T-helper 9 cell (primary cell): ENCODE results near the gene GNAZ.

Source experiments
- DNase-seq: peaks from one replicate; pipeline ENCODE4 v3.0.0-alpha.2; 2020

The GNAZ gene

GRCh38 chr22:23079240-23079768 lies 9.0 kb downstream of the GNAZ start:
- no peak for DNase-seq

- DNase-seq: no peak
Observed at GRCh38 chr22:23079814-23080521, 9.6 kb downstream of the GNAZ start.

DNA sequence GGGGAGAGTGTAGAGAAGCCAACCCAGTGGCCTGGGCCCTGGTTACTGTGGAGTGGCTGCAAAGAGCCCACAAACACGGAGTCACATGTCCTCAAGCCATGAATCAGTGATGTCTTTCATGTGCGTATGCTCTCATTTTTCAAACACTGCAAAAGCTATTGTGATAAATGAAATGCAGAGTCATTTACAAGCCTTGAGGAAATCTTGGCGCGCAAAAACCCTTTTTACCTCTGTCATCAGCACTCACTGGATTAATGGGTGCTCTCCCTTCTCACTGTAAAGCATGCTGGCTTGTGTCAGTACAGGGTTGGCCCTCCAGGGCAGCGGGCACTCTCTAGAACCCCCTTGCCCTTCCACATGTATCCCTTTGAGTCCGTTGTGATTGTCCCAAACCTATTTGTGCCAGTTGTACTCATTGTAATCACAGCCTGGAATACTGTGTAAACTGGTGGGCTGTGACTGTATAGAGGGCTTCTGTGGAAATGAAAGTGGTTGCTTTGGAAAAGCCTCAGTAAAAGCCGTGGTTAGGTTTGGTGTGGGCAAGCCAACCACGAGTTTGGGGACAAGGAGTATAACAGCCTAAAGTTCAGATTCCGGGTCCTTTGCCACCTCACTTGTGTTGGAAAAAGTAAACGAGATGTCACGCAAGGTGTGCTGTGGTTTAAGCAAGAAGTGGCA lies 10.4 kb downstream of the GNAZ start:
- DNase-seq: no peak

- no peak for DNase-seq
Observed at GRCh38 chr22:23082534-23083314, 12.4 kb downstream of the GNAZ start.

DNA sequence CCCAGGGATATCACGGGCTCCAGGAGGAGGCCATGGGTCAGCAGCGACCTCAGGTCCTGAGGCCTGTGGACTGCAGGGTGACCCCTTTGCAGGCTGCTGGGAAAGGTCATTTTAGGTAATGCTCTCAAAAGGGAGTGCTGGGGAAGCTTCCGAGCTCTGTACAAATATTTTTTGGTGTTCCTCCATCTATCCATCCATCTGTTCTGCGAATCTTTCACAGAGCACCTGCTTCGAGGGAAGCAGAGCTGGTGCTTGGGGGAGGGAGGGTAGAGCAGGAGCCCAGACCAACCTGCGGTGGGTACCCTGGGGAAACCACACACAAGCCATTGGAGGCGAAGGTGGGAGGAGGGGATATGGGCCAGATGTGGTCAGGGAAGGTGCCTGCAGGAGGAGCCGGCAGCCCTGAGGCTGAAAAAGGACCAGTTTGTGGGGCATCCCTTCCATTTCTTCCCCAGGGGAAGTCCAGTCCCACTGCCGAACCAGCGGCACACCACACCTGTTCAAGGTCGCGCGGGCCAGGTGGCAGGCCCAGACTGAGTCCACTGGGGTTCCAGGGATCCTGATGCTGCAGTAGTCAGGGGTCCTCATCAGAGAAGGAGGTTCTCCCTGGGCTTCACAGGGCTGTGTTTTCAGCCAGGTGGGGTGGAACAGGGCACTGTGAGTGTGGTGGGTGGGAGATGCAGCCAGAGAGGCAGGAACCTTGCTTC lies 13.1 kb downstream of the GNAZ start:
- no peak for DNase-seq

GRCh38 chr22:23084453-23085350 lies 14.4 kb downstream of the GNAZ start:
- no peak for DNase-seq

- no peak for DNase-seq
Observed at GRCh38 chr22:23085351-23085671, 15.0 kb downstream of the GNAZ start.

- DNase-seq: no peak
Observed at GRCh38 chr22:23085785-23086184, 15.5 kb downstream of the GNAZ start.

DNA sequence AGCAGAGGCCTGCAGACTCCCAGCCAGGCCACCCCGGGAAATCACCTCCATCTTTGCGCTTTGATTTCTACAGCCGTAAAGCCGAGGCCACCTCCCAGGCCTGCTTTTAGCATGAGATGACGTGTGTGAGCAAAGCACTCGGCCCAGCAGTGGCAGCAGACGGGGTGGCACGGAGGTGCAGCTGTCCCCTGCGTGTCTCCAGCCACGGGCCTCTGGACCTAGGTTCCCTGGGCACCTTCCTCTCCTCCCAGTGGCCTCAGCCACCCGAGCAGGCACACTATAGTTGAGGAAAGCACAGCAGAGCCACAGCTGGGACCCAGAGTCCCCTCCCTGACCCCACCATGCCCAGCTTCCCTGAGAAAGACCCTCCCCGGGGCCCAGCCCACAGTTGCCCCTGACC lies 15.9 kb downstream of the GNAZ start:
- DNase-seq: no peak

- no peak for DNase-seq
Observed at GRCh38 chr22:23086787-23087186, 16.5 kb downstream of the GNAZ start.

DNA sequence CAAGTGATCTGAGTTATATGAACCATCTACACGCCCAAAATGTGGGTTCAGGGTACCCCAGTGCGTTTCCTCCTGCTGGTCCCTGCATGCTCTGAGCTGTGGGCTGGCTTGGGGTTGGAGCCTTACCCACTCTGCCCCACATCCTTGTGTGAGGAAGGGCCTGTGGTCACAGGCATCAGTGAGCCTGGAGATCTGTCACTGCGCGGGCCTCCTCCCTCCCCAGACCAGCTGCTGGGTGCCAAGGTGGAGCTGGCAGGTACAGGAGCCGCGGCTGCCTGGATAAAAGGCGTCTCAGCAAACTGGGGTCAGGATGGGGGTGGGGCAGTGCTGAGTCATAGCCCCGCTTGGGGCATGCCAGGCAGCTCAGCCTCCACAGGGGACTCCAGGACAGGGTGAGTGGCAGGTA lies 17.9 kb downstream of the GNAZ start:
- DNase-seq: no peak

- DNase-seq: no peak
Observed at GRCh38 chr22:23089010-23089409, 18.7 kb downstream of the GNAZ start.

GRCh38 chr22:23089633-23090456 lies 19.5 kb downstream of the GNAZ start:
- DNase-seq: no peak

GRCh38 chr22:23090457-23090835 lies 20.1 kb downstream of the GNAZ start:
- no peak for DNase-seq

GRCh38 chr22:23091760-23092159 lies 21.4 kb downstream of the GNAZ start:
- no peak for DNase-seq

DNA sequence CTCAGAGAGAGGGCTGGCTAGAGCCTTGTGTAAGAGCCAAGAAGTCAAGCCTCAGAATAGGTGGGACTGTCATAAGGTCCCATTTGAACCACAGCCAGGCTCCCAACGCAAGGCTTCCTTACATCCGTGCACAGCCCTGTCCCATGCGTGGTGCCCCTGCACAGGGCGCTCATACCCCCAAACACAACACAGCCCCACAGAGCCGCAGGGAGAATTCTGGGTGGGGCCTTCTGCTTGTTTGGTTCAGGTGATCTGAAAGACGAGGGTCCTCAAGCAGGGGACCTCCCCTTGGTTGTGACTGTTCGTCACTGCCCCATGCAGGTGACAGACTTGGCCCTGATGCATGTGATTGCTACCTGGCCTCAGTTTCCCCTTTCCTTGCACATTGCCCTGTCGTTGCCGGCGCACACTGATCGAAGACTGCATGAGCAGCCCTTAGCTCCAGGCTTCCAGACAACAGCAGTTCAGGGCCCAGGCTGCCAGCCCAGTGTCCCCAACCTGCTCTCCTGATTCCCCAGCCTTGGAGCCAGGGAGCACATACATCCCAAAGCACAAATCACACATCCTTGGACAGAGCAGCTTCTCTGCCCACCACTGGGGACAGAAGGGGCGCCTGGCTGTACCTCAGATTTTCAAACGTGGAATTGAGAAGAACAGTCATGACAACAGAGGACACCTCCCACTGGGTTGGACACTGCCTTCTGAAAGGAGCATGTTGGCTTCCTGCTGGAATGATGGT lies 22.1 kb downstream of the GNAZ start:
- DNase-seq: no peak

DNA sequence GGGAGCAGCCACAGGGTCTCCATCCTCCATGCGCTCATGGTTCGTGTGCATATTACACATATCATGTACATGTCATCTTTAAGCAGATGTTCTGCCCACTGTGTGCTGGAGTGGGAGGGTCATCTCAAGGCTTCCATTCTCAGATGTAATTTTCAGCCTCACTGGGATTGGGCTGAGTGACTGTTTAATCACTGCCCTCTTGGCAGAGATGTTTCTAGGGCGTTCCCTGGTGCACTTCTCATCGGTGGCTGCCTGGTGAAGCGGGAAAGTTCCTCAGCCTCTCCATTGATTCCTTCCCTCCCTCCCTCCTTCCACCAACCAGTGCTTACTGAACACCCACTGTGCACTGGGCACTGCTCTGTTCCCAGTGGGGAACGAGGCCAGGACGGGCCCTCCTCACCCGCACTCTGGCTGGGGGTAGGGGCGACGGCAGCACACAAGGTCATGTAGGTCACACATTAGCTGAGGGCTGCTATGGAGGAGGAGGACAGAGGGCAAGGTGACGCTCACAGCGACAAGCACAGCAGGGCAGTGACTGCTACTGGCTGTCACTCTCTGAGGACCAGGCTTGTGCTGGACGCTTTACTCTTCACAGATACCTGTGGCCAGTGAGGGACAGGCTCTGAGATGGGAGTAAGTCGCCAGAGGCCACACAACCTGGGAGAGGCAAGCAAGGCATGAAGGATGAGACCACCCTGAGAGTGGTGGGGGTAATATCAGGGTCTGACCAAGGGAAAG lies 22.9 kb downstream of the GNAZ start:
- no peak for DNase-seq

DNA sequence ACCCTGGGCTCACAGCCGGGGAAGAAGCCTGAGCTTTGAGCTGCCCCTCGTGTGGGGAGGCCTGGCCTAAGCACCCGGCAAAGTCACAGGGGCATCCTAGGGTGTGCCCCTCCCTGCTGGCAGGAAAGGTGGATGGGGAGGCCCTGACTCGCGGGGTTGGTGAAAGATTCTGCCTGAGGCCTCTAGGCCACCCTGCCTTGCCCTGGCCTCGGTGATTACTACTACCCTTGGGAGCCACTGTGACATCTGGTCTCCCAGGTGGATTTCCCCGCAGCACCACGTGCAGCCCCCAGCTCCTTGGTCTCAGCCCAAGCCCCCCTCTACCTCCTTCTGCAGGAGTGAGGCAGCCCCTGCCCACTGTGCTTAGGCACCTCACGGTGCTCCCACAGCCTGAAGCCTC lies 23.9 kb downstream of the GNAZ start:
- DNase-seq: no peak
